Pons (tissue), 1 donor: Measurements from ENCODE around the gene CFAP161.

ENCODE experiments used
- DNase-seq: peaks from one replicate; pipeline ENCODE4 v3.0.0-alpha.2; 2016; ENCODE audit warnings: low spot score

The CFAP161 gene

GRCh38 chr15:81183439-81183775 is 49.3 kb downstream of the CFAP161 start:
- DNase-seq: no peak

DNA sequence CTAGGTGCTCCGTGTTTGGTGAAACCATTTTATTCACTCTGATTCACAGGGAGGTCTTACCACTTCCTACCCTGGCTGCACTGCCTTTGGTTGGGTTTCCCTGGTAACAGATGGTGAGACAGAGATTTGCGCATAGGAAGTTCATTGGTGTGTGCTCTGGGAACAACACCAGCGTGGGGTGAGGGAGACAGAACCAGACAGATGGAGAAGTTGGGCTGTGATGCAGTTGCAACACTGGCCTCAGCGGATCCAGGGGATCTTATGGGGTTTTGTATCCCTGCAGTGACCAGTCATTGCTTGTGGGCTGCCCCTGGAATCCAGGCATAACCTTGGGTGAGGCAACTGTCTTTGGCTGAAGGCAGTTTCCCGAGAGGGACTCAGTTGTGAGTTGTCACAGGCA is 50.1 kb downstream of the CFAP161 start:
- DNase-seq: no peak

DNA sequence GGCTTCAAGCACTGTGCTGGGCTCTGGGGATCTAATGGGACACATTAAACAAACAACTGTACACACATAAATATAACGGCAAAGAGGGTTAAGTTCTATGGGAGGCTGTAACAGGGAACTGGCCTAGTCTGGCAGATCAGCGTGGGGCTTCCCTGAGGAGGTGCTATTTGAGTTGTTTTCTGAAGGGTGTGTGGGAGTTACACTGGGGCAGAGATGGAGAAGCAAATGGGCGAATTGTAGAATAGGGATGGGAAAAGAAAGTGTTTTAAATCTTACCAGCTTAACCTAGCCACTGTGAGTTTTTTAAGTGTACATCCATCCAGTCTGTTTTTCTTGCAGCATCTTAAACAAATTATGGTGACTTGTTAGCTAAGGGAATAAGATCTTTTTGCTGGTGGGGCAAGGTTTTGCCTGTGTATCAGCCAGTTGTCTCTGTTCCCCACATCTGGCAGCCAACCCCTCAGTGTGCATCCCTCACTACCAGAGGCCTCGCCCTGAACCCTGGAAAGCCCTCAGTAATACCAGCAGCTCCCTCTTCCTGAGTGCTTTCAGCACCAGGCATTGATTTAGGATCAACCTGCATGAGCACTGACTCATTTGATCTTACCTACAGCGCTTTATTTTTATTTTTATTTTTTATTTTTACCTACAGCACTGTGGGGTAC is 51.7 kb downstream of the CFAP161 start:
- DNase-seq: no peak

- no peak for DNase-seq
Measured at GRCh38 chr15:81188354-81188753, 54.3 kb downstream of the CFAP161 start.

GRCh38 chr15:81189583-81190283 is 55.7 kb downstream of the CFAP161 start:
- no peak for DNase-seq

GRCh38 chr15:81190922-81191507 is 56.9 kb downstream of the CFAP161 start:
- no peak for DNase-seq

GRCh38 chr15:81191701-81192100 is 57.6 kb downstream of the CFAP161 start:
- no peak for DNase-seq

DNA sequence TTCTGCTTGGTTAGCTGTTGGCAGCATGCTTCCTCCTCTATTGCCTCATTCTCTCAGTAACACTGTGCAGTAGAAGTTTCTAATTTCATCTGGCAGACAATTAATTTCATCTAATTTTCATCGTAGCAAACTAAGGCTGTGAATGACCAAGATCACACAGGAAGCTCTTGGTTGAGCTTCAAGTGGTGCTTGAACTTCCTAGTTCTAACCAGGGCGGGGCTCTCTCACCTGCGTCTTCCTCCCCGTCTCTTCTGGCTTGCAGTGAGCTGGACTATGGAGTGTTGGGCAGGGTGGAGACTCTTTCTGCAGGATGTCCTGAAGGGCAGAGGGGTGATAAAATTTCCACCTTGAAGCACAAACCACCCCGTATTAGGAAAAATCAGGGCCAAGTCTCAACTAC is 60.7 kb downstream of the CFAP161 start:
- no peak for DNase-seq

GRCh38 chr15:81195339-81195864 is 61.3 kb downstream of the CFAP161 start:
- peak; percentile 59 for DNase-seq

DNA sequence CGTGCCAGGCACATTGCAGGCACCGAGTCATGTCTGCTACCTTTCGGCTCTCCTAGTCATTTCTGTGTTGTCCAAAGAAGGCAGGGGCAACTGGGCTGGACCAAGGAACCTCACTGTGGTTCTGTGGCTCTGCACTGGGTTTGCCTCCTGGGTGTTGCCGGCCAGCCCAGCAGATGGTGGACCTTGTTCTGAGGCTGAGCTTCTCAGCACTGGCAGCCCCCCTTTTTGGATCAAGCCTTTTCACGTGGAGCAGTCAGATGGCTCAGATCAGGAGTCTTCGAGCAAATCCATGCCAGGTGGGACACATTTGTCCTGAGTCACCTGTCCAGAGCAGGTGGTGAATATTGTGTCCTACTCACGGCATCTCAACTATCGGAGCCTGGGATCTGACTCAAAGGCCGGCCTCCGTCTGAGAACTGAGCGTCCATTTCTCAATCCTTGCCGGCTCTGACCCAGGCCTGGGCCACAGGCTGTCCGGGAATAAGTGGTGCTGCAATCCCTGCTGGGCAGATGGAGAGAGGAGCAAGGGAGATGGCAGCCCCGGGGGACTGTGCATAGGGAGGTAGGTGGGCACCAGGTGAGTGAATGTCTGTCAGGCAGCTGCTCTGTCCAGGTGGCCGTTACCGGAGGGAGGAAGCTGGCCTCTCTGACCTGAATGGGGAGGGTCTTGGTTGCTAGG is 62.6 kb downstream of the CFAP161 start, which contains the start of gene IL16:
IL16 (plus strand) TSS at position 304 of the 679 bp plus-strand sequence. CDS start 28,521 bp downstream, outside the sequence.
- DNase-seq: no peak

GRCh38 chr15:81197255-81197630 is 63.2 kb downstream of the CFAP161 start:
- no peak for DNase-seq

DNA sequence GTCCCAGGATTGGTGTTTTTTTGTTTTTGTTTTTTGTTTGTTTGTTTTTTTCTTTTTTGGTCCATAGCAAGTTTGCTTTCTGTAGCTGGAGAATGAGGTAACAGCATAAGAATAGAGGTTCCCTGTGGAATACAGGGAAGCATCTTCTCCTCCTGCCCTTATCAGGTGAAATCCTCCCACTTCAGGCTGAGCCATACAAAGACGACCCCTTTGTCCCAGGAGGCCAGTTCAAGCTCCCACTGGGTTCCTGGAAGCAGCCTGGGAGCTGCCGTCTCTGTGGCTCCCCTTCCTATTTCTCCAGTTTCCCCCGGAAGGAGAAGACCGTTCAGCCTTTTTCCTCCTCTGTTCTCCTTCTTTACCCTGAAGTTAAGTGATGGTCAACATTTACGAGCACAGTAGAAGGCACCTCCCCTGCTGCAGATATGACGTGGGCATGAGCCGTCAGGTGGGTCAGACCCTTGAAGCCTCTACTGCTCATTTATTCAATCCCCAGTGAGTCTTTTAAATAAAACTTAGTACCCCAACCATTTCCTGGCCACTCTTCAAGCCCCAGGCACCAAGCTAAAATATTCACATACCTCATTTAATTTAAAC is 63.7 kb downstream of the CFAP161 start:
- no peak for DNase-seq
